ENCODE measurements around the gene GID8. TPM values are rescaled to one million over a fixed set of nuclear protein-coding genes. Genes with fewer than 3 reads are reported as not detected.

The GID8 gene
- total and polyA plus RNA-seq, 2 donors (not counting 3 experiments of a cell fraction or from before 2014, with no cell fraction given), result 25.3 to 34.6 TPM

DNA sequence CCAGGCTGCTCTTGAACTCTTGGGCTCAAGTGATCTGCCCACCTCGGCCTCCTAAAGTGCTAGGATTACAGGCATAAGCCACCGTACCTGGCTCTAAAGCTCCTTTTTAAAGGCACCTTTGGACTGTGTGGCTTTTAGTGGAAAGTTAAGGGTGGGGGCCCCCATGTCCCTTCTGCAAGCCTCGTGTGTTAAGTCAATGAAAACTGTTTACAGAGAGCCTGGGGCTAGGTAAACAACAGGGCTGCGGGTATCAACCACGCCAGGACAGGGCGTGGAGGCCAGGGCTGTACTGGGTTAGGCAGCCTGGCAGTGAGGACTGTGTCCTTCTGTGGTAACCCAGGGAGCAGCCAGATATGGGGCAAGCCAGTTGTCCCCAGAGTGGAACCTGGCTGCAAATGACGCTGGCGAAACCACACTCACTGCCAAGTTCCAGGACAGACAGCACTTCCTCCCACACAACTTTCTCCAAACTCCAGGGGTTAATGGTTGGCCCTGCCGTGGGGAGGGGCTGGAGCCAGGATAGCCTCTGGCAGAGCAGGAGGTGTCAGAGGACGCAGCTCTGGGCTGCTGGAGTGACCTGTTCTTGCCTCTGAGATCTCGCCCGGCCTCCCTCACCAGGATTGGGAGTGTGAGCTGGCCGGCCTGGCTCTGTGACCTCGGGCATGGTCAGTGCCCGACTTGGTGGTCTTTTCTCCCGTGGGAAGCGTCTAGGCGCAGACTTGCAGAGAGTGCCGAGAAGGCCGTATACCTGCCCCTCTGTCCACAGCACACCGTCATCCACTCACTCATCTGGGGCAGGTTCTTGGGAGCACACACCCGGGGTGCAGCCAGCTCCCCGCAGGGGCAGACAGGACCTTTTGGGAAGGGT is 17.8 kb downstream of the GID8 start:
- no TSS peak for BruUV-seq (replicated peaks)
- no peak overlapping the region for H2AFZ ChIP-seq (ENCODE audit: low read depth, low read length)
- dilution Hi-C loops (cut with MboI; ENCODE audit: extremely low pct_ligation_motif_present, low sequenced_read_pairs), result no loop called here
- no peaks in the 10 kb centered on the region for H4K20me1 ChIP-seq (replicated peaks; ENCODE audit: control insufficient read depth, extremely low read depth, insufficient read depth, low read length)
- DNase-seq (ENCODE audit: low read depth, low spot score) (no peak), FAIRE-seq (no peak)
- TF ChIP-seq, protein P1, sequence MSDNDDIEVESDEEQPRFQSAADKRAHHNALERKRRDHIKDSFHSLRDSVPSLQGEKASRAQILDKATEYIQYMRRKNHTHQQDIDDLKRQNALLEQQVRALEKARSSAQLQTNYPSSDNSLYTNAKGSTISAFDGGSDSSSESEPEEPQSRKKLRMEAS (IDR thresholded peaks at IDR 0.05; ENCODE audit: insufficient read depth, insufficient read length), result no peak
- TF ChIP-seq MYC (IDR thresholded peaks at IDR 0.05; ENCODE audit: low read depth, low read length) (no peak), POLR2AphosphoS5 (IDR thresholded peaks at IDR 0.05; ENCODE audit: insufficient read depth, low read depth, low read length) (no peak), FOS (IDR thresholded peaks at IDR 0.05; ENCODE audit: borderline replicate concordance, insufficient read depth, low read length) (no peak), POLR2A (IDR thresholded peaks at IDR 0.05; ENCODE audit: low read depth, low read length) (no peak), GATA2 (IDR thresholded peaks at IDR 0.05; ENCODE audit: insufficient read depth, insufficient read length, low read depth, low read length) (no peak), EZH2 (IDR thresholded peaks at IDR 0.05; ENCODE audit: borderline replicate concordance, low read depth, low read length, severe bottlenecking) (no peak), JUN (IDR thresholded peaks at IDR 0.05; ENCODE audit: borderline replicate concordance, insufficient read depth, insufficient read length, low read depth) (no peak)
- TF ChIP-seq, protein P2, sequence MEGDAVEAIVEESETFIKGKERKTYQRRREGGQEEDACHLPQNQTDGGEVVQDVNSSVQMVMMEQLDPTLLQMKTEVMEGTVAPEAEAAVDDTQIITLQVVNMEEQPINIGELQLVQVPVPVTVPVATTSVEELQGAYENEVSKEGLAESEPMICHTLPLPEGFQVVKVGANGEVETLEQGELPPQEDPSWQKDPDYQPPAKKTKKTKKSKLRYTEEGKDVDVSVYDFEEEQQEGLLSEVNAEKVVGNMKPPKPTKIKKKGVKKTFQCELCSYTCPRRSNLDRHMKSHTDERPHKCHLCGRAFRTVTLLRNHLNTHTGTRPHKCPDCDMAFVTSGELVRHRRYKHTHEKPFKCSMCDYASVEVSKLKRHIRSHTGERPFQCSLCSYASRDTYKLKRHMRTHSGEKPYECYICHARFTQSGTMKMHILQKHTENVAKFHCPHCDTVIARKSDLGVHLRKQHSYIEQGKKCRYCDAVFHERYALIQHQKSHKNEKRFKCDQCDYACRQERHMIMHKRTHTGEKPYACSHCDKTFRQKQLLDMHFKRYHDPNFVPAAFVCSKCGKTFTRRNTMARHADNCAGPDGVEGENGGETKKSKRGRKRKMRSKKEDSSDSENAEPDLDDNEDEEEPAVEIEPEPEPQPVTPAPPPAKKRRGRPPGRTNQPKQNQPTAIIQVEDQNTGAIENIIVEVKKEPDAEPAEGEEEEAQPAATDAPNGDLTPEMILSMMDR (IDR thresholded peaks at IDR 0.05; ENCODE audit: extremely low read depth in 1 of 2, insufficient read depth in 1 of 2, low read depth in 1 of 2, low read length in 2 of 2), result no peak
- peaks cover 33% of the 10 kb centered on the region for H3K79me2 ChIP-seq (ENCODE audit: control insufficient read depth, insufficient read depth, low read length)
- no peak overlapping the region for H3K27ac ChIP-seq (ENCODE audit: insufficient read depth, low read depth, low read length)
- ChIA-PET CTCF (interaction anchor here (0.9 to 2.4 kb wide), 3 partner anchors 17 to 53 kb away, joined by 3 to 16 read pairs (median 3); partner anchors contain the start of gene GID8), POLR2A (no interaction called here)
- H3K9me1 ChIP-seq (replicated peaks; ENCODE audit: control insufficient read depth, extremely low read depth, insufficient read depth, low read length), result no peaks in the 10 kb centered on the region
- no peaks in the 10 kb centered on the region for H3K36me3 ChIP-seq (ENCODE audit: control insufficient read depth in 2 of 2, extremely low read depth in 1 of 2, insufficient read depth in 2 of 2, low read length in 2 of 2)
- H3K27me3 ChIP-seq (ENCODE audit: control insufficient read depth in 2 of 2, insufficient read depth in 2 of 2, low read length in 2 of 2), result no peaks in the 10 kb centered on the region
- no peak overlapping the region for H3K4me2 ChIP-seq (ENCODE audit: insufficient read depth, low read length)
- intact Hi-C loops (cut with micrococcal nuclease), result no loop called here
- no peaks in the 10 kb centered on the region for H3K9me3 ChIP-seq (replicated peaks; ENCODE audit: control insufficient read depth, insufficient read depth, low read length)
- H3K9ac ChIP-seq (replicated peaks; ENCODE audit: extremely low read depth, insufficient read depth, low read length), result no peak overlapping the region
- peaks cover 20% of the 10 kb centered on the region for H3K4me1 ChIP-seq (ENCODE audit: control insufficient read depth, extremely low read depth, insufficient read depth, low read length)
- H3K4me3 ChIP-seq (replicated peaks in 1 of 3; ENCODE audit: insufficient read depth in 1 of 3, low read depth in 1 of 3, low read length in 3 of 3), result no peak overlapping the region
